GM12891 (cell line): ENCODE data around the gene CLPTM1.

Source experiments
- POLR2A ChIP-seq: IDR thresholded peaks from 2 replicates; pipeline ENCODE4 v1.6.1; 2011; ENCODE audit warnings: low read depth, low read length, control low read depth
- POLR2AphosphoS5 ChIP-seq: IDR thresholded peaks from 2 replicates; pipeline ENCODE4 v1.6.1; 2011; ENCODE audit warnings: low read depth, low read length, control low read depth
- TAF1 ChIP-seq: IDR thresholded peaks from 2 replicates; pipeline ENCODE4 v1.6.1; 2011; ENCODE audit warnings: low read depth, low read length, control low read depth

DNA sequence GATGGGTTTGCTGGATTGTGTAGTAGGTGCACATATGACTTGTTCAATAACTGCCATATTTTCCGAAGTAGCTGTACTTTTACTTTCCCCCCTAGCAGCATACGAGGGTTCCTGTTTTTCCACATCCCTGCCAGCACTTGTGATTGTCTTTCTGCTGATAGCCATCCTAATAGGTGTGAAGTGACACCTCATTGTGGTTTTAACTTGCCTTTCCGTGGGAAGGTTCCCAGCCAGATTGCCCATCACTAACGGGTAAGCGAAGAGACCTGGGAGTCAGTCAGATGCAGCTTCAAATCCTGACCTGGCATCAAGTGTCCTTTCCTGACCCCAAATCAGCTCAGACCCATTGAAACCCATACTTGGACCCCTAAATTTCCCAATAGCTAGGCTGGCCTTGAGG lies 4.5 kb downstream of the CLPTM1 start:
- TF ChIP-seq POLR2A = no peak
- no peak for TF ChIP-seq TAF1
- no peak for TF ChIP-seq POLR2AphosphoS5
